Parathyroid adenoma (tissue), 2 donors: ENCODE results near the gene MNS1.

Source experiments
- H2AFZ ChIP-seq: fragments of 300-600 bp; sonication (generic); one replicate; pipeline ENCODE4 v1.7.0; 2017; ENCODE audit warnings: antibody characterized with exemption, mild to moderate bottlenecking
- H3K27ac ChIP-seq: fragments of 300-600 bp; sonication (generic); one replicate; pipeline ENCODE4 v1.7.0; 2017
- H3K27me3 ChIP-seq: fragments of 300-600 bp; sonication (generic); one replicate; pipeline ENCODE4 v1.7.0; 2017; ENCODE audit warnings: low read length; ENCODE audit not compliant: control insufficient read depth, insufficient read depth
- H3K36me3 ChIP-seq: fragments of 300-600 bp; sonication (generic); one replicate; pipeline ENCODE4 v1.7.0; 2017; ENCODE audit warnings: low read length; ENCODE audit not compliant: control insufficient read depth, insufficient read depth
- H3K4me1 ChIP-seq: fragments of 300-600 bp; sonication (generic); one replicate; pipeline ENCODE4 v1.7.0; 2017; ENCODE audit warnings: control low read depth
- H3K4me2 ChIP-seq: fragments of 300-600 bp; sonication (generic); one replicate; pipeline ENCODE4 v1.7.0; 2017; ENCODE audit warnings: low read length
- H3K4me3 ChIP-seq: fragments of 300-600 bp; sonication (generic); one replicate; pipeline ENCODE4 v1.7.0; 2017; ENCODE audit warnings: low read depth, low read length
- H3K79me2 ChIP-seq: fragments of 300-600 bp; sonication (generic); one replicate; pipeline ENCODE4 v1.7.0; 2017; ENCODE audit warnings: control low read depth
- H3K9ac ChIP-seq: fragments of 300-600 bp; sonication (generic); one replicate; pipeline ENCODE4 v1.7.0; 2017; ENCODE audit warnings: mild to moderate bottlenecking
- H3K9me3 ChIP-seq: fragments of 300-600 bp; sonication (generic); one replicate; pipeline ENCODE4 v1.7.0; 2017; ENCODE audit warnings: low read length; ENCODE audit not compliant: control insufficient read depth
- CTCF ChIP-seq: fragments of 300-600 bp; sonication (generic); IDR thresholded peaks from one replicate; pipeline ENCODE4 v1.7.0; 2017; ENCODE audit warnings: antibody characterized with exemption, mild to moderate bottlenecking
- donor health status: primary hyperparathyroidism.

Gene MNS1

GRCh38 chr15:56484287-56484686, 19.4 kb upstream of the MNS1 start:
- H3K4me3 ChIP-seq = no peak overlapping the region
- no peak overlapping the region for H2AFZ ChIP-seq
- H3K27me3 ChIP-seq = no peaks in the 10 kb centered on the region
- H3K9ac ChIP-seq = no peak overlapping the region
- no peaks in the 10 kb centered on the region for H3K9me3 ChIP-seq
- no peaks in the 10 kb centered on the region for H3K36me3 ChIP-seq
- no peak overlapping the region for H3K27ac ChIP-seq
- TF ChIP-seq CTCF = no peak
- H3K4me2 ChIP-seq = no peak overlapping the region
- no peaks in the 10 kb centered on the region for H3K79me2 ChIP-seq
- H3K4me1 ChIP-seq = no peaks in the 10 kb centered on the region

DNA sequence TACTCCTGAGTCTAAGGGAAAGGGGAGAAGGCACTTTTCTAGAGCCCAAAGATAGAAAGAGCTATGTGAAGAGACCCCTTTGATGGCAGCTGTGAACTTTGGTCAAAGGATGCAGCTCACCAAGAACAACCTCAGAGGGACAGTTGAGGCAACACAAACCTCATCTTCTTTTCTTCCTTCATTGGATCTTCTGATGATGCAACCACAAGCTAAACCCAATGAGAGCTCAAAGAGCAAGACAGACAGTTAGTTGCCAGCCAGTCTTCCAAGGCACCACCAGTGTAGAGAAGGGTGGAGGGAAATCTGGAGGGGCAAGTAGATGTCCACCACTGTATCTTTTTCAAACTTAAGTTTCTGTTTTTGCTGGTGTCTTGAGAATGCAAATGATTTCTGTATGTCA, 10.4 kb upstream of the MNS1 start:
- TF ChIP-seq CTCF = no peak
- no peak overlapping the region for H3K27ac ChIP-seq
- no peaks in the 10 kb centered on the region for H3K9me3 ChIP-seq
- H3K4me3 ChIP-seq = no peak overlapping the region
- no peaks in the 10 kb centered on the region for H3K36me3 ChIP-seq
- no peak overlapping the region for H3K9ac ChIP-seq
- no peaks in the 10 kb centered on the region for H3K79me2 ChIP-seq
- no peaks in the 10 kb centered on the region for H3K27me3 ChIP-seq
- H3K4me1 ChIP-seq = no peaks in the 10 kb centered on the region
- H2AFZ ChIP-seq = no peak overlapping the region
- no peak overlapping the region for H3K4me2 ChIP-seq

GRCh38 chr15:56473017-56473416, 8.1 kb upstream of the MNS1 start:
- H3K79me2 ChIP-seq = no peaks in the 10 kb centered on the region

DNA sequence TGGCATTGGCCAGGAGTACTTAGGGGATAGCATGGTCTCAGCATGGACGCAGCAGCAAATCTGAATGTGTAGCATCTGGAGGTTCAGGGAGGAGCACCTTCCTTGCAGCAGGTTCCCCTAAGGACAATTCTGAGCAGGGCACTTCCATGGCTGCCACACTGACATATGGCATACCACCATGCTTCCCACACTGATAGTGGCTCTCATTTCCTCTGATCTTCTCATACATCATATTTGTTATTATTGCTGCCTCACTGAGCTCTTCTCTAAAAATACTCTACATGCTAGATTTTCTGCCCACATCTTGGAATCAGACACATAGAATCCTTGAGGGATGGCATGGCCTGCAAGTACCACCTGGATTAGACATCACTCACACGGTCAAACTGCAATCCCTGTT, 7.3 kb upstream of the MNS1 start:
- Histone ChIP-seq H3K4me1 (no peaks in the 10 kb centered on the region), H3K27ac (no peak overlapping the region), H2AFZ (no peak overlapping the region), H3K79me2 (no peaks in the 10 kb centered on the region), H3K27me3 (no peaks in the 10 kb centered on the region), H3K9me3 (no peaks in the 10 kb centered on the region), H3K36me3 (no peaks in the 10 kb centered on the region), H3K9ac (no peak overlapping the region), H3K4me2 (no peak overlapping the region), H3K4me3 (no peak overlapping the region)
- no peak for TF ChIP-seq CTCF

More at GRCh38 chr15:56473017-56473416, 8.1 kb upstream of the MNS1 start:
- no peak overlapping the region for H2AFZ ChIP-seq
- no peak overlapping the region for H3K9ac ChIP-seq
- H3K27me3 ChIP-seq = no peaks in the 10 kb centered on the region
- no peak for TF ChIP-seq CTCF
- no peak overlapping the region for H3K4me2 ChIP-seq
- no peak overlapping the region for H3K4me3 ChIP-seq
- H3K9me3 ChIP-seq = no peaks in the 10 kb centered on the region
- H3K4me1 ChIP-seq = no peaks in the 10 kb centered on the region
- H3K27ac ChIP-seq = no peak overlapping the region
- H3K36me3 ChIP-seq = no peaks in the 10 kb centered on the region

DNA sequence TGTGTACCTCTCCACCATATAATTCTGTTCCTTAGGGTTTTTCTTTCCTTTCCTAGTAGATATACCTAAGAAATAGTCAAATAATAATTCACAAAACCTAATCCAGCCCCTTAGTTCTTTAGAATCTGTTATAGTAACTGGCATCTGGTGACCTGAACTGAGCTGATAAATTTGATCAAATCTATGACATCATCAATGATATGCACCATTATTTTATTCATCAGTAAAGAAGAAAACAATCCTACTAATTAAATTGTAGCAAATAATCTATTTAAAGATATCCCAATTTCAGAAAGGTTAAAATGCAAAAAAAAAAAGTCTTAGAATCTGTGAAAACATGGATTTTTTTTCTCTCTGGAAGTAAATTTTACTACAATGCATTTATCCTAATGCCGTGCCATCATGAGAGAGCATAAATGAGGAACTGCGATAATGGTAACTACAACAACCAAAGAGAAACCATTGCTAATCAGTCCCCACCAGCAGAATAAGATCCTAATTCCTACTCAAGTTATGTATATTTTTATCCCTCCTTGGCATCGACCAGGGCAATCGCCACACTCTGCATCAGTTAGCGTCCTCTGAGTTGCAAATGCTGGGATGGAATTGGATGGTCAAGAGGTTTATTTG, 6.6 kb upstream of the MNS1 start:
- Histone ChIP-seq H3K4me2 (no peak overlapping the region), H2AFZ (no peak overlapping the region), H3K36me3 (no peaks in the 10 kb centered on the region), H3K27me3 (no peaks in the 10 kb centered on the region), H3K27ac (no peak overlapping the region), H3K4me1 (no peaks in the 10 kb centered on the region), H3K9me3 (no peaks in the 10 kb centered on the region), H3K79me2 (no peaks in the 10 kb centered on the region), H3K9ac (no peak overlapping the region), H3K4me3 (no peak overlapping the region)
- TF ChIP-seq CTCF = no peak
